ENCODE data around the gene GRXCR1.

The GRXCR1 gene

DNA sequence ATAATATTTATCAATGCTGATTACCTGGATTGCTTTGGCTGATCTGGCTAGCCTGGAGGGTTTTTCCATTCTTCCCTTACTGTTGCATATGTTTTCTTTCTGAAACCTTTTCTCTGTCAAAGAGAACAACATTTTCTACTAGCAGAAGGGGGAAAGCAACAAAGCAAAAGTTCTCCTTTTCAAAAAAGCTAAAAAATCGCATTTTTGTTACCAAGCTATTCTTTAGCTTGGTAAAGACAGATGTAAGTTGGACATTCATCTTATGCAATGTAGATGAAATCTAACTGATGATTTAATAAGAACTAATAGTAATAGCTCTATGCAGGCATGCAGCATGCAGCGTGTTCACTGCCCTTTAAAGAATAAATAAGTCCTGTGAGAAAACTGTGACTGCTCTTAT is at the start of gene GRXCR1:
TSS of gene GRXCR1 (plus strand) at position 301 of the 400 bp plus-strand sequence. CDS start 554 bp downstream, outside the sequence.
- no peak for DNase-seq

DNA sequence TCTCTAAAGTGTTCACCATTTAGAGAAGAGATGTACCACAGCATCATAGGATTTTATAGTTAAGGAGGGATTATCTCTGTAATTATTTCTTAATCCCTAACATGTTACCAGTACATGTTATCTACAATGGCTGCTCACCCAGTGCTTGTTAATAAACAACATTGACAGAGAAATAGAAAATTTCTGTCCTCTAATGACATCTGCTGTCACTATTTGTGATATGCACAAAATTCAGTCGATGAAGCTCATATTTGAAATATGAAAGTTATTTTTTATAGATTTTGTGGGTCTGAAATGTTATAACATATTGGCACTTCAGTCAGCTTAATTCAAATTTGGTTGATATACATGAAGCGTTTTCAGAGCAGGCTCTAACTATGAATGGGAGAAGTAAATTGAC is 48.8 kb upstream of the GRXCR1 start:
- DNase-seq: no peak

DNA sequence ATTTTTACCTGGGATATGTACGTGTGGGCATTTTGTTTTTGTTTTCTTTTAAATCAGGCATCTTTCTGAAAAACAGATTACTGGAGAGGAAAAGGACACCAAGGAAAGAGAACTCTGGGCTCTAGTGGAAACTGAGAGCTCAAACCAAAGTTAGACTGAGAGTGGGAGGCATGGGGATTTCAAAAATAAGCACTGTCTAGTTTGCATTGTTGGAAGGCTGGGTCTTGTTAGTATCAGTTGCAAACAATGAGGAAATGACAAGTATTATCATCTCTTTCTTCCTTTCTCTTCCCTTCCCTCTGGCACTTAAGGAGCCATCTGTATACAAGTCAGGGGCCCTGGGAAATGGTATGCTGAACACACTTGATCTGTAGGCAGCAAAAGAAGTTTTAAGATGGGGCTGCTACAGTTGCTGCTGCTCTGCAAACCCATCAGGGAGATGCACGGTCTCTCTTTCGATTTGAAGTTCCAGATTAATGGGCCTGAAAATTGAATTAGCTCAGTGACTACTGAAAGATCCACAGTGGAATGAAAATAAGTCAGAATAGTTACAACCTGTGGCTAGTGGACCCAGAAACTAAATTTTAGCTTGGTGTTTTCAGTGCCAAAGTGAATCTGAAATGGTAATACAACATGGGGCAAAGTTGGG is 48.0 kb upstream of the GRXCR1 start:
- DNase-seq: no peak

DNA sequence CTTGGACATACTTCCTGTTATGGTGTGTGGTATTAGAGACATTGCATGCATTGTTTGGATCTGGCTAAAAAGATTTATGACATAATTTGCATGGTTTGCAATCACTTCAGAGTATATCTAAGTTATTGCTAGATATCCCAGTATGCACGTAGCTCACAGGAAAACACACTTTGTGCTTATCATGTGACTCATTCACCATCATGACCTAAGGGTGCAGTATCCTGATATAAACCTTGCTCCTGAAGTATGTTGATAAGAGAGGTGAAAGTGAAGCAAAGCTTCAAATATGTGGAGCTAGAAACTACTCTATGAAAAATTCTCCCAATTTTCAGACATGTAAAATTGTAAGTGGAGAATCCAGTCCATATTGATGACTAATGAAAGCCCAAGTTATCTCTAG is 46.9 kb upstream of the GRXCR1 start:
- DNase-seq: no peak

DNA sequence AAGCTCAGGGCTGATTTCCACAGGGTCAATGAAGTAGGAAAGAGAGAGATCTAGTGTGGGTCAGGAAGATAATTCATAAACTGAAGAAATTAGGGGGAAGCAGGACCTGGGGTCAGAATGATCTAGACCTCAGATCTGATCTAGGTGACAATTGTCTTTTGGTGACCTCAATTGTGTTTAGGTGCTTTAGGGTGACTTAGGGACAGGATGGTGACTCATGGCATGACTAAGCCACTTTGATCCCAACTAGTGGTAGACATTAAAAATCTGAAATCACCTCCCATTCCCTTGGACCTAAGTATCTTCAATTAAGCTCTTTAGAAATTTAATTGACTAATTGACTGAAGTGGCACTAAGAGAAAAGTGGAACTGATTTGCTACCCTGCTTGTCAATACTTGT is 36.7 kb upstream of the GRXCR1 start:
- DNase-seq: no peak

DNA sequence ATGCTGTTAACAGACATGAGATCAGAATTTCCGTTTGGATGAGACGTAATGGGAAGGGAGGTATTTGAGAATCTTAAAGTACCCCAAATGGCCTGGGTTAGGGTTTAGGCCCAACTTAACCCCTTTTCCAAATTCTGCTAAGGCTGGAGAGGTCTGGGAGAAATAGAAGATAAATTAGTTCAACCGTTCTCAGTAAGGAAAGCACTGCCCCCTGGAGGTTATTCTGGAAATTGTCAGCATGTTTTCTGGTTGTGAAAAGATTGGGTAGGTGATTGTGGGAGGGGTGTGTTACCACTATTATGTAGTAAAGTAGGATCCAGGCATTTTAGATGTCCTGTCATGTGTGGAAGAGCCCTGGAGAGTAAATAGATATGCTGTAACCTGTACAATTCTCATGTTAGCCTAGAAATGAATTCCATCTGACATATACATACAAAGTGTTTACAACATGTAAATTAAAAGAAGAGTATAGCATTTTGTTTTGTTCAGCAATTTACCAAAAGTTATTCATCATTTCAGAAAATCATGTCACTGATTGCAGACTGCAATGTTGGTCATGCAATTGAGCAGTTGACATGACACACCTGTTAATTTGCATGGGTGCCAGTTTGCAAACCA is 26.8 kb upstream of the GRXCR1 start:
- peak; percentile 19 for DNase-seq

DNA sequence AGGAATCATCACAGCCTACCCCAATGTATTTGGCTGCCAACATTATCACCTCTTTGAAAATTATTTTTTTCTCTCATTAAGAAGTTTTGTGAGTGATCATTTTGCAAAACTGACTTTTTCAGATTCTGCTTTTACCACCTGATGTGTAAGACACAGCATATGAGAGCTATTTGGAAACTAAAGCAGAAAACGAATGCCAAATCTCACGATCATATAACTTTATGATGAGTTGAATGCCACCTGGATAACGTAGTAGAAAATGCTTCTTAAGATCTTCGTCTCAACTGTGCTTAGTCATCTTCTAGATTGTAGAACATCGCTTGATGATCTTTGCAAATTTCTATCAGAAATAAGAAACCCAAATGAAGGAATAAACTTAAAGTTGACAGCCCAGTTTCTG is 21.3 kb upstream of the GRXCR1 start:
- DNase-seq: no peak

DNA sequence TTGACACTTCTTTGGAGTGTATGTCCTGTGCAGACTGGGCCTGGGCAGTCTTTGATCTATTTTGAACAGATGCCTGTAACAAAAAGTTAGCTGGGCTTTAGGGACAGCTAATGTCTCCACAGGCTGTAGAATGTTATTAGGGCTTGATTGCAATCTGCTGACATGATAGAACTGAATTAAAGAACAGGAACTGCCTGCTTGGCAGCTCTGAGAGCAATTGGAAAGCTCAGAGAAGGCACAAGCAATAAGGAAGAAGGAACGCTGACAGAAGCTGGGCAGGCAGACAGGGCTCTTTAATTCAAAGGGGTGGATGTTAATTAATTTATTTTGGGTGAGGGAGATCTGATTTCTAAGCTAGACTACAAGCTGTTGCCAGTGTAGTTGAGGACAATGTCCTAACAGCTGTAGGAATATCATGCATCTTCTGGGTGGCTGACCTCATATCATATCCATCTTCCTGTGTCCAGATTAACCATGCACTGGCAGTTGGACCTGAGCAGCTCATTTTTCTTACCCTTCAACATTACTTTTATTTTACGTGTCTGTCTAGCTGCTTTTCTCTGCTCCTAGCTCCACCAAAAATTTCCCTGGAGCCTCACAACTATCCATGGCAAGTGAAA is 20.7 kb upstream of the GRXCR1 start:
- DNase-seq: no peak

DNA sequence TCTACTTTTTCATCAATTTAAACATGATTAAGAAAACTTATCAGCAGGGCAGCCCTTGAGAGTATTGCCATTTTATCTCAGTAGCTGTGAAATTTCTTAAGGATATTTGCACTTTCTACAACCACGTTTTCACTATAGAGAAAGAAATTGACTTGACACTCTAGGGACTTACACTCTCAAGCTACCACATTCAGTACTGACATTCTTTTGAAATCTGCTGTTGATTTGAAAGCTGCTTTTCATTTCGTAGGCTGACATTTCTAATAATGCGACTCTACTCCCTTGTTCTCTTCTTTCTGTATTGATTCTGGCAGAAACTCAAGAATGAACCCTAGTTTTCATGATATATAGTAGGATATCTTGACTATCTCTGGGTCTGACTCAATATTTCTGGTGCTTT is 13.7 kb upstream of the GRXCR1 start:
- no peak for DNase-seq

DNA sequence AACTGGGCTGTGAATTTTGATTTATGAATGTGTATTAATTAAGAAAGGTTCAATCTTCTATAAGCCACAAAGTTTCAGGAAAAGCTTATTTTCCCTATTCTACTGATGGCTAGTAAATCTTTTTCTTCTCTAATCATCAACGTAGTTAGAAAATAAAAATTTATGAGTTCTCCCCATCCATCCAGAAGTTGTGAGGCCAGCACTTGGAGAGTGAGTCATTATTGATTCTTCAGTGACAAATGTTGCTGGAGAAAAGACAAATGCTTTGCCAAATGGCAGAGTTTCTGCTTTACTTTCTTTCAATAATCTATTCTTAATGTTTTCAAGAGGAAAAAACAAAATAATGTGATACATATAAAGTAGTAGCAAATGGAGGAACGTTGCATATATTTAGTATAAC is 11.3 kb upstream of the GRXCR1 start:
- DNase-seq: no peak

DNA sequence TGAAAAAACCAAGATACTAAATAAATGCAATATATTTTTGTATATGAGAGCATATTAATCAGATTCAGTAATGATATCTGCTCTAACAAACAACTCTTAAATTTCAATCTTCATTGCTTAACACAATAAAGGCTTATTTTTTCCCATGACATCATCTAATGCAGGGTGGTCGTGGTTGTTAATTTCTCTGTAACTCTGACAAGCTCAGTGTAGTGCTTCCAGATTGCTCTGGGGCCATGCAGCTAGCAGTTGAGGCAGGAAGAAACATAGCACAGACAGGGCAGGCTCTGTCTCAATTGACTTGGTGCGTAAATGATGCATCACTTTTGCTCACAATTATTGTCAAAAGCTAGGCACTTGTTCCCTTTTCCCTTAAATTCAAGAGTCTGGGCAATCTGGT is 869 bp upstream of the GRXCR1 start:
- no peak for DNase-seq

DNA sequence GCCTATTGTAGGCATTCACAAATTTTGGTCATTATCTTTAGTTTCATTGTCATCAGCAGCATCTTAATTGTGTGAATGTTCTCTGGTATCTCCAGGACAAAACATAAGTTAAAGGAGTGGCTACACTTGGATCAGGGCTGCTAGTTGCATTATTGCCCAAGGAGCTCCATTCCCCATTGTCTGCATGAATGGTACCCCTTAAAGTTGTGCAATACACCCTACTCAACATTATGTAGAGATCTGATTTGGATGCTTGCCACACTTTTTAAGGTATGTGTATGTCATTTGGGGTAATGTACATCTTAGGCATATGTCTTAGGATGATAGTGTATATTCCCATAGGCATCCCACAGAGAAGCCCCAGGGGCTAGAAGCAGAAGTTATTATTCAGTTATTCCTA is 2.9 kb downstream of the GRXCR1 start:
- DNase-seq: no peak

DNA sequence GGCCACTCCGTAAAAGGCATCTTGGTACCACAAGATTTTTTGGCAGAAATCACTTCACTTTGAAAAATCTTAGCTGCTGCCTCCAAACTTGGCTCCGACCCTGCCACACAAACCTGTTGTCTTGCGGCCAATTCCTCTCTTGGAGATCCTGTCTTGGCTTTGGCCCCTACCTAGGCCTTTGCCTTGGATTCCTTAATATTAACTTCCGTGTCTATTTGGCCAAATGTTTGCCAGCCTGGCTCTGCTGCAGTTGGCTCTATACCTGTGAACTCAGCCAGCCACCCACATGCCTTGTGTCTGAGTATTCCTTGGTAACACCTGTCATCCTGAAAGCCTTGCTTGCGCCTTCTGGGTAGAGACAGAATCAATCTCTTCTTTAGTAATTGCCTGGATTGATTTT is 12.5 kb downstream of the GRXCR1 start:
- DNase-seq: no peak

DNA sequence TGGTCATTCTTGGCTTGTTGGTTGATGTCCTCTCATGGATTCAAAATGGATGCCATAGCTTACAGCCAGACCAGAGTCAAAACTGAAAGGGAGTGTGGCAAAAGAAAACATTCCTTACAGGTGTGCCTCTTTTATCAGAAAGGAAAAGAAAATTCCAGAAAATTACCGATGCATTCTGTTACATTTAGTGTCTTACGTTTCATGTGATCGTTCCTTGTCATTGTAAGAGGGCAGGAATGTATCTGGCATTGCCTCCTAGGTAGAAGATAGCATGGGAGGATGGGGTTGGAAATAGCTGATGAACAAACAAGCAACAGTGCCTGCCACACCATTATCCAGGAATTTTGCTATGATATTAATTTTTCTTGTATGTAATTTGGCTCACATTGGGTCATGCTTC is 13.1 kb downstream of the GRXCR1 start:
- no peak for DNase-seq

DNA sequence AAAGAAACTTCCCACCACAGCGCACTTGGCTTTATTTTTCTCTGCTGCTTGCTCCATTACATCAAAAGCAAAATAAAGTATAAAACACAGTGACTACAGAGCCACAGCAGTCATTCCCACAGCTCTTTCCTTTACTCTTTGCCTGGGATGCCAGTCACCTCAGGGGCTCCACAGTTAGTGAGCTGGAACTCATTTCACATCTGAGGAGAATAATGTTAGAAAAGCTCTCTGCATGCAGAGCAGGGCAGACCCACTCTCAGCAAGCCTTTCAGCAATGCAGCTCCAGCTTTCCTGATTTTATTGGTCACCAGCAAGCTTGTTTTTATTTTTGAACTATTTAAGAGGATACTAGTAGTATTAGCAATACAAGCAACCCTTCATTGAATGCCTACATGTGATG is 13.8 kb downstream of the GRXCR1 start:
- no peak for DNase-seq

DNA sequence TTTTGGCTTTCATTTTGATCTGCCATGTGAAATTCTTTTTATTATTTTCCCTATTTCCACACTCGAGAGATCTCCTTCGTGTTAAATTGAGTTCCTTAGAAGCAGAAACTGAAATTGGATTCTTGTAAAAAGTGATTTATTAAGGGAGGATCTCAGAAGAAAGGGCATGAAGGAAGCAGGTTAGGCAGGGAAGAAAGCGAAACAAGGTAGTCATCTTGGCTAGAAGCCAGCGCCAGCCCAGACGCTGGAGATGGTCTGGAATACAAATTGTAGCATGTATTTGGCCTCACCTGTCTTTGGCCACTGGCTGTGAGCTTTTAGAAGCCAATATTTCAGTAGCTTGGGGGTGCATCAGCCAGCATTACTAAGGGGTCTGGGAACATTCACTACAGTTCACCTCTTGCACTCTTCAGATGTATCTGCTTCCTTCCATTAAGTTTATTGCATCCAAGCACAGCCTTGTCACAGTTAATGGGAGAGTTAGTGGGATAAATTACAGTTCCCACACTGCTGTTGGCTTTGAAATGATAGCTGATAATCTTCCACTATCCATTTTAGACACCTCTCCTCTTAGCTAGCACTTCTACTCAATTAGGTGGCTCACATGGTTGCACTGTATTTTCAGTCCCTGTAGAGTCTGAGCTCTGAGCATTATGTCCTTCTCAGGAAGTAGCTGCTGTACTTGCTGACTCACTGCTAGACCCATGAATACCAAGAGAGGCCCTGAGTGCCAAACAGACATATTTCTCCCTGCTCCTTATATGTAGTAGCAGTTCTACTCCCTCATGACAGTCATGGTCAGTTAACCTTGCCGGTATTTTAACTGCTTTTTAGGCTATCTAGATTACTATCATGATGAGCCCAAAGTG is 14.6 kb downstream of the GRXCR1 start:
- DNase-seq: no peak

DNA sequence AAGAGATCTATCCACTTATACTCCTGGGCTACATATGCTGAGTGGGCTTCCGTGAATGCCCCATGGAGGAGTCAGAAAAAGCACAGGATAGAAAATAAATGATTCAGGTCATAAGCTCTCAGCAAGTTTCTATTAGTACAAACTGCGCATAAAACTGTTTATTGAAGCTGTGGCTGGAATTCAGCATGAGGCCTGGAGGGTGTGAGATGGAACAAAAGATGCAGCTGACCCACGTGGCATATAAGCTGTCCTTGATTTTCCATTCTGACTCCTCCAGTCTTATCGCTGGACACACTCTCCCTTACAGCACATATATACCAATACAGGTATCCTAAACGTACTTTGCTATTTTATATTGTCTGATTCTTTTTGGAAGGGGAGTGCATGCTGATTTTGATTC is 17.9 kb downstream of the GRXCR1 start:
- no peak for DNase-seq

DNA sequence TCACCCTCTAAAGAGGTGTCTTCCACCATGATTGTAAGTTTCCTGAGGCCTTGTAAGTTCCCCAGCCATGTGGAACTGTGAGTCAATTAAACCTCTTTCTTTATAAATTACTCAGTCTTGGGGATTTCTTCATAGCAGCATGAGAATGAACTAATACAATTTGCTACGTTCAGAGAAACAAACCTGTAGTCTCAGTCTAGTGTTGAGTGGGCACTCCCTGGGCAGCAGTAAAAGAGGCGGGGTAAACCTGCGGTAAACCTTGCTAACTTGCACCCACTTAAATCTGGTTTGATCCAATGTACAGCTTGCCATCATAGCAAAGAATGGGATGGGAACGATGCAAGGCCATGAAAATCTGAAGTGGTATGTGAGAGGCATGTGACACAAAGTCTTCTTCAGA is 22.4 kb downstream of the GRXCR1 start:
- no peak for DNase-seq

DNA sequence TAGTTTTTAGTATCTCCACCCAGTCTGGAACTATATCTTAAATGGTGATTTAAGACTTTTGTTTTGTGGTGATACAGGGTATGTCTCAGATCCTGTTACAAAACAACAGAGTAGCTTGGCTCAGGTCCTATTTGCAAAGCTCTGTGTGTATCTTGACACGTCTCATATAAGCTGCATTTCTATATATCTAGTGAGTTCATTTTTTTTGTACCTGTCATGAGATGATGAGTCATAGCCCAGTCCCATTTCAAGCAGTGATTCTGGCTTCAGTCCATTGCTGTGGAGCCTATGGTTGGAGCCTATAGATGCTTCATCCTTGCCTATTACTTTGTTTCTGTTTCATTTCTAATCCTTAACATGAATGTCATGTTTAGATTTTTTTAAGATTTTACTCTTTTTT is 23.0 kb downstream of the GRXCR1 start:
- DNase-seq: no peak

DNA sequence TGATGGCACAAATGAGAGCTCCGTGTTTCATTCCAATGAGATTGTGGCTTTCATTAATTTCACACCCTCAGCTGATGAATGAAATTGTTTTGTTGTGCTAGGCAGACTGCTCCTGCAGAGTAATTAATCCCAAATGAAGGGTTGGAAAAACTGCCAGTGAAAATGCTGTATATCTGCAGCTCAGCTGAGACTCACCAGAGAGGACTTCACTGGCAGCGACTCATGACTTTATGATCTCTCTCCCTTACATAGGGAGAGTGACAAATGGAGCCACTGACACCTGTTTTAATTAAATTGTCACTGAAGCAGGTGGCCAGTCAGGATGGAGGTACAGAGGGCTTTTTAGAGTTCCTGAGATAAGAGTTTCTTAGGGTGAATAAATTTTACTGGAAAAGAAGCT is 24.8 kb downstream of the GRXCR1 start:
- no peak for DNase-seq

DNA sequence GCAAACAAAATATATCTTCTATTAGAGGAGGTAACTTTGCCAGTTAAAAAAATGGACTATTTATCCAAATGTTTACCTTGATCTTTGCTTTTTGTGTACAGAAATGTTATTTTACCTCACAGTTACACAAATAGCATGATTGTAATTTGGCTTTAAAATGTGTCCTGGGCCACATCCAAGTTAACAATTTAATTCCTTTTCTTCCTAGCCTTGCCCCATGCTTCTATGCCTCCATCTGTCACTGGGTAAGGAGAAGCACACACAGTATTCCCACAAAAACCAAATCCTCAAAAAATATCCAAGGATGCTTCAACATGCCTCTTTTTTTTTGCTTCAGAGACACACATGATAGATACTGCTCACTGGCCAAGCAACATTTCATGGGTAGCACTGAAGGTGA is 30.9 kb downstream of the GRXCR1 start:
- no peak for DNase-seq

DNA sequence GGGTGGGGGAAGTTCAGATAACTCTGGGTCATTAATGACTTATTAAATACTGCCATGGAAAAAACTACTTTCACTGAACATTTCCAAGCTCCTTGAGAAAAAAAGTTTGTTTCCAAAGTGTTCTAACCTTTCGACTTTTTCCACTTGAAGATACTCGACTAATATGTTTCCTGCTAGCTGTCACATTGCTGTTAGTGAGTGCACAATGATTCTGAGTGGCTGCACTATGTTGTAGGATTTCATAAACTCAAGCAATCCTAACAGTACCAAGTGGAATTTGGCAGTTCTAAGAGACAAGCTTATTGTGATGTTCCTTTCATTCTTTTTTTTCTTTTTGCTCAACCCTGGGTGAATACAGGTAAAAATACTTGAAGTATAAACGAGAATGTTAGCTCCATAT is 33.4 kb downstream of the GRXCR1 start:
- DNase-seq: no peak

DNA sequence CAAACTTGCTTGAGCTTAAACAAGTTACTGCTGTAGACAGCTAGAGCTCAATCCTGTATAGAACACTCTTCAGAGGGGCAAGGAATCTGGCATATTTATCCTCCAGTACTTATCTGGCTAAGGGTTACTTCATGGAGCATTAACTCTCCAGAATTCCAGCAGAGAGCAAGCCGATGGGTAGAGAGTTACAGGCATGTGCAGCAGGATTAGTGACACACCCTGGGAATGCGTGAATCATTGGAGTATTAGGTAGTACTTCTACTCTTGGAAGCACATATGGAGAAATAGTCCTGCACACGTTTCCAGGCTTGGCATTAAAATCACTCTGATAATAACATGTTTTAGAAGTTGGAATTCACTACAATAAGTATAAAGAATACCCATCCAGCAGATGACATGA is 35.4 kb downstream of the GRXCR1 start:
- DNase-seq: no peak

DNA sequence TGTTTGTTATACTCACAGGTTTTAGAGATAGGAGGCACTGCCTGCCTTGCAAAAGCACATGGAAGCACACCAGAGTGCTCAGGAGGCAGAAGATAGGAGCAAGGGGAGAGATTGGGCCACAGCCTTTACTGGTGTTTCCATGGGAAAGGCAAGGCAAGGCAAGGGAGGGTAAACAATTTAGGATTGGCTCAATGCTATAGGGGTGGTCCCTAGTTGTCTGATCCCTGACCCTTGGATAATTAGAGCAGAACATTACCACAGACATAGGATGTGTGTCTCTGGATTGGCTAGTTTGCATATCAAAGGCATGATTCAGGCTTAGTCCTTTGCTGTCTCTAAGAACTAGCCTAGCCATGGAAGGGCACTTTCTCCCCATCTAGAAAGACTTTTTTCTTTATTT is 36.1 kb downstream of the GRXCR1 start:
- DNase-seq: no peak
